GM20431 (cell line): ENCODE data around the gene FBLN7.

Experiments
- in situ Hi-C: fragments of 300-500 bp; cut with MseI, MboI; formaldehyde crosslinking; loops from one replicate; pipeline ENCODE4 v1.15.0; 2020; ENCODE audit warnings: low sequenced_read_pairs; ENCODE audit not compliant: unreplicated experiment

Gene FBLN7

GRCh38 chr2:112140205-112140802 is 2.1 kb downstream of the FBLN7 start:
- in situ Hi-C loops = no loop called here

GRCh38 chr2:112140899-112141625 is 2.9 kb downstream of the FBLN7 start:
- in situ Hi-C loops = no loop called here

GRCh38 chr2:112141626-112142007 is 3.4 kb downstream of the FBLN7 start:
- in situ Hi-C loops = no loop called here

GRCh38 chr2:112142525-112143078 is 4.4 kb downstream of the FBLN7 start:
- in situ Hi-C loops = no loop called here

GRCh38 chr2:112143150-112143549 is 5.0 kb downstream of the FBLN7 start:
- in situ Hi-C loops = no loop called here

- in situ Hi-C loops = no loop called here
Measured at GRCh38 chr2:112144966-112145365, 6.8 kb downstream of the FBLN7 start.

- in situ Hi-C loops = no loop called here
Measured at GRCh38 chr2:112147382-112148168, 9.4 kb downstream of the FBLN7 start.

GRCh38 chr2:112148477-112148876 is 10.3 kb downstream of the FBLN7 start:
- in situ Hi-C loops = no loop called here

- in situ Hi-C loops = no loop called here
Measured at GRCh38 chr2:112149194-112149593, 11.0 kb downstream of the FBLN7 start.

GRCh38 chr2:112149866-112150435 is 11.8 kb downstream of the FBLN7 start:
- in situ Hi-C loops = no loop called here

- in situ Hi-C loops = no loop called here
Measured at GRCh38 chr2:112150447-112150846, 12.3 kb downstream of the FBLN7 start.

- in situ Hi-C loops = no loop called here
Measured at GRCh38 chr2:112150851-112151250, 12.7 kb downstream of the FBLN7 start.

GRCh38 chr2:112151271-112151670 is 13.1 kb downstream of the FBLN7 start:
- in situ Hi-C loops = no loop called here

- in situ Hi-C loops = no loop called here
Measured at GRCh38 chr2:112151701-112152440, 13.7 kb downstream of the FBLN7 start.

- in situ Hi-C loops = no loop called here
Measured at GRCh38 chr2:112152476-112153178, 14.4 kb downstream of the FBLN7 start.

GRCh38 chr2:112153179-112153490 is 14.9 kb downstream of the FBLN7 start:
- in situ Hi-C loops = no loop called here

- in situ Hi-C loops = no loop called here
Measured at GRCh38 chr2:112153501-112153900, 15.3 kb downstream of the FBLN7 start.

GRCh38 chr2:112154246-112155117 is 16.3 kb downstream of the FBLN7 start:
- in situ Hi-C loops = no loop called here
